Heart left ventricle (tissue), 13 donors: ENCODE data around the gene VGLL4.

Experiments
- CTCF ChIP-seq, 12 donors: fragments of 200-600 bp; sonication (generic) in 4 of 12; IDR thresholded peaks; one replicate each; pipeline versions ENCODE4 v1.5.0 to v1.8.0; 2018 to 2022; ENCODE audit warnings: antibody characterized with exemption in 12 of 12, mild to moderate bottlenecking in 5 of 12
- POLR2A ChIP-seq, 2 donors: fragments of 450-650 bp; IDR thresholded peaks; one replicate each; pipeline ENCODE4 v1.6.1; 2017; ENCODE audit warnings: antibody characterized with exemption in 2 of 2, mild to moderate bottlenecking in 2 of 2, moderate library complexity in 2 of 2
- donor health status: ischemic (EF 13 %, LVEDD 7.1; RV severe dilation, severe dysfunction).
- donor health status: DM: no; HTN: yes; CAD: no.
- donor health status: DM: no; HTN: no; CAD: no.
- donor health status: ischemic (EF 25% LVEDD 6.9; RV normal size, moderate dysfunction).
- donor health status: ischemic (EF 25% LVEDD 5.7; RV mildly dilated, moderate dysfunction).
- donor health status: ischemic (EF 35%, LVEDD 5.7; RV mildly dilated, moderate dysfunction).
- donor health status: nonischemic (EF 11% LVEDD 7.7; RV severe dilation, severe dysfunction).
- donor health status: DM: yes; HTN: yes; CAD: no.
- donor health status: PGD.
- donor health status: ischemic (EF 29% LVEDD 5.4; RV normal size, mild dysfunction).
- donor health status: nonischemic (EF 23%, LVEDD 6.1; RV moderate dilation, normal function).

GRCh38 chr3:11619461-11619860 lies 24.3 kb downstream of the VGLL4 start:
- TF ChIP-seq CTCF (IDR thresholded peaks at IDR 0.05), result no peak
- TF ChIP-seq POLR2A (IDR thresholded peaks at IDR 0.05), result no peak
